HEK293T (cell line): ENCODE measurements around the gene CD300H.

Experiments
- CTCF ChIA-PET: fragments of 350-600 bp; formaldehyde crosslinking; extraction: SDS; loops from one replicate; lab custom pipeline; 2021; ENCODE audit warnings: antibody characterized with exemption, inconsistent platforms; lab: Yijun Ruan, JAX
- POLR2A ChIA-PET: fragments of 350-600 bp; formaldehyde crosslinking; extraction: SDS; loops from one replicate; lab custom pipeline; 2020; ENCODE audit warnings: antibody characterized with exemption, inconsistent platforms; lab: Yijun Ruan, JAX
- DNase-seq: peaks from one replicate; pipeline ENCODE4 v3.0.0; 2012; ENCODE audit warnings: mixed read lengths; ENCODE audit errors: extremely low spot score
- ARNT ChIP-seq: fragments of 450-650 bp; IDR thresholded peaks from 2 replicates; pipeline ENCODE4 v1.6.1; 2017; ENCODE audit warnings: mild to moderate bottlenecking
- BHLHE40 ChIP-seq: fragments of 450-650 bp; IDR thresholded peaks from 2 replicates; pipeline ENCODE4 v1.6.1; 2016; ENCODE audit warnings: mild to moderate bottlenecking, moderate library complexity, borderline replicate concordance
- CTBP1 ChIP-seq: fragments of 450-650 bp; IDR thresholded peaks from 2 replicates; pipeline ENCODE4 v1.6.1; 2016; ENCODE audit warnings: borderline replicate concordance
- ELF4 ChIP-seq: fragments of 450-650 bp; IDR thresholded peaks from 2 replicates; pipeline ENCODE4 v1.6.1; 2017; ENCODE audit warnings: antibody characterized with exemption
- FOXA1 ChIP-seq: fragments of 450-650 bp; IDR thresholded peaks from 2 replicates; pipeline ENCODE4 v1.6.1; 2016; ENCODE audit warnings: mild to moderate bottlenecking
- FOXK2 ChIP-seq: fragments of 450-650 bp; IDR thresholded peaks from 2 replicates; pipeline ENCODE4 v1.6.1; 2016; ENCODE audit warnings: mild to moderate bottlenecking
- FOXM1 ChIP-seq: fragments of 450-650 bp; IDR thresholded peaks from 2 replicates; pipeline ENCODE4 v1.6.1; 2017; ENCODE audit warnings: mild to moderate bottlenecking, borderline replicate concordance
- HDGF ChIP-seq: fragments of 450-650 bp; IDR thresholded peaks from 2 replicates; pipeline ENCODE4 v1.6.1; 2017; ENCODE audit warnings: antibody characterized with exemption, borderline replicate concordance
- L3MBTL2 ChIP-seq: fragments of 450-650 bp; conservative IDR thresholded peaks from 2 replicates; pipeline ENCODE4 v1.6.1; 2016; ENCODE audit warnings: mild to moderate bottlenecking
- LEF1 ChIP-seq: fragments of 450-650 bp; IDR thresholded peaks from 2 replicates; pipeline ENCODE4 v1.6.1; 2017; ENCODE audit warnings: mild to moderate bottlenecking, borderline replicate concordance
- NFRKB ChIP-seq: fragments of 450-650 bp; IDR thresholded peaks from 2 replicates; pipeline ENCODE4 v1.6.1; 2016; ENCODE audit warnings: mild to moderate bottlenecking, moderate library complexity
- PKNOX1 ChIP-seq: fragments of 450-650 bp; IDR thresholded peaks from 2 replicates; pipeline ENCODE4 v1.6.1; 2016
- SP1 ChIP-seq: fragments of 450-650 bp; IDR thresholded peaks from 2 replicates; pipeline ENCODE4 v1.6.1; 2017
- SUZ12 ChIP-seq: fragments of 450-650 bp; IDR thresholded peaks from 2 replicates; pipeline ENCODE4 v1.6.1; 2016; ENCODE audit warnings: mild to moderate bottlenecking
- TARDBP ChIP-seq: fragments of 450-650 bp; IDR thresholded peaks from 2 replicates; pipeline ENCODE4 v1.6.1; 2016
- ZNF384 ChIP-seq: fragments of 450-650 bp; IDR thresholded peaks from 2 replicates; pipeline ENCODE4 v1.6.1; 2016

CD300H gene

GRCh38 chr17:74529243-74529642 is 38.1 kb downstream of the CD300H start:
- DNase-seq = no peak
- ChIA-PET CTCF (no interaction called here), POLR2A (no interaction called here)
- TF ChIP-seq CTBP1 (no peak), NFRKB (no peak), FOXK2 (no peak), SP1 (no peak), TARDBP (no peak), L3MBTL2 (no peak), BHLHE40 (no peak), LEF1 (no peak), ELF4 (no peak), ARNT (no peak), ZNF384 (no peak), SUZ12 (no peak), FOXM1 (no peak), PKNOX1 (no peak), HDGF (no peak), FOXA1 (no peak)

GRCh38 chr17:74528491-74529199 is 38.7 kb downstream of the CD300H start:
- no peak for DNase-seq
- POLR2A ChIA-PET = no interaction called here
- TF ChIP-seq NFRKB = no peak
- TF ChIP-seq LEF1 = no peak
- no peak for TF ChIP-seq ARNT
- no peak for TF ChIP-seq FOXK2
- no peak for TF ChIP-seq TARDBP
- no peak for TF ChIP-seq FOXM1
- TF ChIP-seq SP1 = no peak
- no peak for TF ChIP-seq HDGF
- TF ChIP-seq SUZ12 = no peak
- TF ChIP-seq ZNF384 = no peak
- TF ChIP-seq FOXA1 = no peak
- TF ChIP-seq PKNOX1 = no peak
- TF ChIP-seq ELF4 = no peak
- TF ChIP-seq BHLHE40 = no peak
- TF ChIP-seq L3MBTL2 = no peak
- TF ChIP-seq CTBP1 = no peak
- CTCF ChIA-PET = interaction anchor here (0.9 kb wide), 1 partner anchor 161 kb away, joined by 5 read pairs; no protein-coding TSS in a partner anchor

- POLR2A ChIA-PET = interaction anchor here (0.7 kb wide), 1 partner anchor 9 kb away, joined by 3 read pairs; no protein-coding TSS in a partner anchor
- no peak for TF ChIP-seq HDGF
- no peak for TF ChIP-seq LEF1
- CTCF ChIA-PET = interaction anchor here (0.9 kb wide), 1 partner anchor 160 kb away, joined by 5 read pairs; no protein-coding TSS in a partner anchor
- DNase-seq = no peak
Observed at GRCh38 chr17:74527756-74528155, 39.6 kb downstream of the CD300H start.

GRCh38 chr17:74527081-74527480 is 40.2 kb downstream of the CD300H start:
- ChIA-PET POLR2A (interaction anchor here (0.7 kb wide), 1 partner anchor 10 kb away, joined by 3 read pairs; no protein-coding TSS in a partner anchor), CTCF (no interaction called here)
- TF ChIP-seq ELF4 (no peak), SP1 (no peak)

GRCh38 chr17:74526681-74527080 is 40.6 kb downstream of the CD300H start:
- TF ChIP-seq BHLHE40 (no peak), ARNT (no peak), SP1 (no peak), L3MBTL2 (no peak), CTBP1 (no peak), TARDBP (no peak), HDGF (no peak), SUZ12 (no peak), FOXK2 (no peak), NFRKB (no peak), FOXA1 (no peak), ZNF384 (no peak), ELF4 (no peak), LEF1 (no peak), PKNOX1 (no peak), FOXM1 (no peak)
- CTCF ChIA-PET = no interaction called here
- POLR2A ChIA-PET = no interaction called here
- no peak for DNase-seq

More at GRCh38 chr17:74527081-74527480, 40.2 kb downstream of the CD300H start:
- DNase-seq = no peak

GRCh38 chr17:74525781-74526288 is 41.5 kb downstream of the CD300H start:
- ChIA-PET POLR2A (no interaction called here), CTCF (no interaction called here)
- TF ChIP-seq TARDBP = no peak
- TF ChIP-seq SUZ12 = no peak
- no peak for TF ChIP-seq FOXM1
- TF ChIP-seq ARNT = no peak
- no peak for TF ChIP-seq BHLHE40
- no peak for TF ChIP-seq ELF4
- DNase-seq = peak; percentile 5
